Renal cortex interstitium (tissue), 11 donors: Measurements from ENCODE around the gene PTPRQ. TPM values are rescaled to one million over a fixed set of nuclear protein-coding genes. Genes with fewer than 3 reads are reported as not detected.
"Not testable (repeated sequence)": the region's sequence is repeated elsewhere in the genome, so short reads cannot be mapped to it uniquely, and the experiment has no call there.

ENCODE experiments used
- DNase-seq, 11 donors: peaks; one replicate each; pipeline ENCODE4 v3.0.0-alpha.2; 2013; ENCODE audit warnings: low read depth in 9 of 11, low spot score in 4 of 11; ENCODE audit errors: extremely low read depth in 1 of 11
- polyA plus RNA-seq, 3 donors: library from polyadenylated mRNA; unstranded; fragments of 120-200 nt; gene quantifications; one replicate each; pipeline ENCODE4 v1.2.1, GENCODE V29; 2013; ENCODE audit not compliant: insufficient read length in 3 of 3

The PTPRQ gene
- polyA plus RNA-seq, 3 donors = 18.8 to 28.0 (median 21.3) TPM

- no peak for DNase-seq
These were observed 12.5 kb downstream of the PTPRQ start for GRCh38 chr12:80456513-80456912.

DNA sequence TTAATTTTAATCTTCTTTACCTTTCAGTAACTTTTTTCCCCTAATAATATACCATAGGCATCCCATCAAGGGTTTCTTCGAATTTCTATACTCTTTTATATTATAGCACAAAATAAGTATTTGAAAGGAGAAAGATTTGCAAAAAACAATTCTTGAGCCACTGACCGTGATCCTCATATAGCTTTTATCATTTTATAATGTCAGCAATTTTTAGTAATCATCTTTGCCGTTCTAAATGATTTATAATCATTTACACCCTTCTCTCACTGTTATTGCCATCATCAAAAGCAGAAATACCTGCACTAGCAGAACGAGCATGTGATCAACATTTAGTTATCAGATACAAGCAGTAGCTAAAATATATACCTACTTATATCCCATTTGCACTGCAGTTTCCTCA is 16.9 kb downstream of the PTPRQ start:
- no peak for DNase-seq

DNA sequence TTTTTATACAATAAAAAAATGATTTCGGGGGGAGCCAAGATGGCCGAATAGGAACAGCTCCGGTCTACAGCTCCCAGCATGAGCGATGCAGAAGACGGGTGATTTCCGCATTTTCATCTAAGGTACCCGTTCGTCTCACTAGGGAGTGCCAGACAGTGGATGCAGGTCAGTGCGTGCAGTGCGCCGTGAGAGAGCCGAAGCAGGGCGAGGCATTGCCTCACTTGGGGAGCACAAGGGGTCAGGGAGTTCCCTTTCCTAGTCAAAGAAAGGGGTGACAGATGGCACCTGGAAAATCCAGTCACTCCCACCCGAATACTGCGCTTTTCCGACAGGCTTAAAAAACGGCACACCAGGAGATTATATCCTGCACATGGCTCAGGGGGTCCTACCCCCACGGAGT is 17.8 kb downstream of the PTPRQ start:
- not testable (repeated sequence) for DNase-seq

GRCh38 chr12:80469681-80470080 is 25.6 kb downstream of the PTPRQ start:
- DNase-seq = no peak

GRCh38 chr12:80470403-80470802 is 26.4 kb downstream of the PTPRQ start:
- DNase-seq = no peak

DNA sequence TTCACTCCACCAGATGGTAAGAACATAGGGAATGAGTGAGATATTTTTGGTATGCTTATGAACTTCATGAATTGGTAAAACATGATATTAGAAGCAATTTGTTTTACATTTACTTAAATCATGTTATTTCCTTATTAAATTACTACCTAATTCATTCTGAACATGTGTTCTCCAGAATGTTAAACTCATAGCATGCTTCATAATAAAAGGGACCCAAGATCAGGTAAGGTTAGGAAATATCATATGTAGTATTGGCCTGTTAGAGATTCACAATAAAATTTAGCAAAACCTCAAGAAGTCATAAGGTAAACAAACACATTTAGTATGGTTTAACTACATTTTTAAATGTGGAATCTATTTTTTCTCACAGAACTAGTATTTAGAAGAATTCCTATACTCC is 28.2 kb downstream of the PTPRQ start:
- DNase-seq = no peak

GRCh38 chr12:80472911-80473500 is 29.0 kb downstream of the PTPRQ start:
- peak; percentile 9 to 38 (median 22) for DNase-seq

DNA sequence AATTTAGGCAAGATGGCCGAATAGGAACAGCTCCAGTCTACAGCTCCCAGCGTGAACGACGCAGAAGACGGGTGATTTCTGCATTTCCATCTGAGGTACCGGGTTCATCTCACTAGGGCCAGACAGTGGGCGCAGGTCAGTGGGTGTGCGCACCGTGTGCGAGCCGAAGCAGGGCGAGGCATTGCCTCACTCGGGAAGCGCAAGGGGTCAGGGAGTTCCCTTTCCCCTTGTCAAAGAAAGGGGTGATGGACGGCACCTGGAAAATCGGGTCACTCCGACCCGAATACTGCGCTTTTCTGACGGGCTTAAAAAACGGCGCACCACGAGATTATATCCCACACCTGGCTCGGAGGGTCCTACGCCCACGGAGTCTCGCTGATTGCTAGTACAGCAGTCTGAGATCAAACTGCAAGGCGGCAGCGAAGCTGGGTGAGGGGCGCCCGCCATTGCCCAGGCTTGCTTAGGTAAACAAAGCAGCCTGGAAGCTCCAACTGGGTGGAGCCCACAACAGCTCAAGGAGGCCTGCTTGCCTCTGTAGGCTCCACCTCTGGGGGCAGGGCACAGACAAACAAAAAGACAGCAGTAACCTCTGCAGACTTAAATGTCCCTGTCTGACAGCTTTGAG is 33.6 kb downstream of the PTPRQ start:
- DNase-seq = not testable (repeated sequence)

- DNase-seq = no peak
These were observed 40.7 kb downstream of the PTPRQ start for GRCh38 chr12:80484746-80485145.

- DNase-seq = no peak
These were observed 41.4 kb downstream of the PTPRQ start for GRCh38 chr12:80485222-80485987.

DNA sequence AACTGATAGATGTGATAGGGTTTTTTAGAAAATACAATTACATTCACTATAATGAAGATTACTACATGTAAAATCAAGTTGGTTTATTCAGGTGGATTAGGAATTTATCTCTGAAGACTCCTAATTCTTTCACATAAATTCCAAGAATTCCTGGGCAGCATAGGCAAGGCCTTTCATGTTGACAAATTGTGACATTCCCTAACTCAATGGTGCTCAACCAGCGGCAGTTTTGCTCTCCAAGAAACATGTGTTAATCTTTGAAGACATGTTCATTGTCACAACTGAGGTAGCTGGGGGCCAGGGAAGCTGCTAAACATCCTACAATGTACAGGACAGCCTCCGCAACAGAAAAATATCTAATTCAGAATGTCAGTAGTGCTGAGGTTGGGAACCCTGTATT is 46.3 kb downstream of the PTPRQ start:
- no peak for DNase-seq

DNA sequence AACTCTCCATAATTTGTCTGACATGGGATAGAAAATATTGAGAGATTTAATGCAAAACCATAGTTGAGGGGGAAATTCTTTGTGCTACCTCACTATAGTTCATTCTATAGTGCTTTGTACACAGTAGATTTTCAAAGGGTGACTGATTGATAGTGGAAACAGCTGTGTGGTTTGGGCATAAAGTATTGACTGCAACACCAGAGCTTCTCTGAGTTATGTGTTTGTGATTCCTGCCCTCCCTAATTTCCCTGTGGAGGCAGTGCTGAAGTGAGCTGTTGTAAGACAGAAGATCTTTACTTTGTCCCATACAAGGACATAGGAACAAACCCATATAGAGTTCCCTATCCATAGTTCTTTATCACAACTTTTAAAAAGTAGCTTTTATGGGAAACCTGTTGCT is 47.1 kb downstream of the PTPRQ start:
- DNase-seq = no peak

- DNase-seq = no peak
These were observed 49.4 kb downstream of the PTPRQ start for GRCh38 chr12:80493466-80493865.

DNA sequence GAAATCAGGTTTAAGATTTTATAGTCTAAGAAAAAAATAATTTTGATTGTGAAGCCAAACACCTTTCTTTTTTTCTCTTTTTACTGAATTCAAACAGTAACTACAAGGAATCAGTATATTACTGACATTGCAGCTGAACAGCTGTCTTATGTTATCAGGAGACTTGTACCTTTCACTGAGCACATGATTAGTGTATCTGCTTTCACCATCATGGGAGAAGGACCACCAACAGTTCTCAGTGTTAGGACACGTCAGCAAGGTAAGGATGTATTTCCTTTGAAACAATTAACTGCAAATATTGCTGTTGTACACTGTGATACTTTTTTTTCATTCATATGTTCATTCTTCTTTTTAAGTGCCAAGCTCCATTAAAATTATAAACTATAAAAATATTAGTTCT is 50.8 kb downstream of the PTPRQ start:
- DNase-seq = no peak

DNA sequence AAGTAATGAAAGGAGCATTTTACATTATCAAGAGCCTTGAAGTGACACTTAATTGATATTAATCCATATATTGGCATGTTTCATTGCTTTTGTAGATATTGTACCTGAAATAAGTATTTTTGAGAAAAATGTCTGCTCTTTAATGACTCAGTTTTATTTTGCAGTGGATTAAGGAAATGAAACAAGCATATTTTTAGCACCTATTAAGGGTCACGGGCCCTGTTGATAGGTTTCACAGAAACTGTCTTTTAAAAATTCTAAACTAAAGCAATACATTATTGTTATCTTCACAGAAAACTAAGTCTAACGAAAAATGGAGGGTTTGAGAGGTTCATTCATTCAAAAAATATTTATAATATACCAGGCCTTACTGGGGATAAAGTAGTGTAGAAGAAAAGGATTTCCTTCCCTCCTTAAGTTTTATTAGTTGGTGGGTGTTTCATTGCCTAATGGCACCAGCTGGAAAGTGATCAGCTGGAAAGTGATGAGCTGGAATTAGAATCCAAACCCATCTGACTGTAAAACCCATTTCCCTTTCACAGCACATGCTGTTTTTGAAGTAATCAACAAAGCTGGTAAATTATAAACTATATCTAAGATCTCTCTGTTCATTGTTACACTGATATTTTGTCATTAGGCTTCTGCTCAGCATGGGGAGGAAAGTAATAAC is 54.2 kb downstream of the PTPRQ start:
- DNase-seq = no peak

GRCh38 chr12:80504389-80505163 is 60.5 kb downstream of the PTPRQ start:
- DNase-seq = no peak

- peak in 7 of 11 donors; percentile 9 to 38 (median 23) for DNase-seq
These were observed 65.9 kb downstream of the PTPRQ start for GRCh38 chr12:80509781-80510556.

DNA sequence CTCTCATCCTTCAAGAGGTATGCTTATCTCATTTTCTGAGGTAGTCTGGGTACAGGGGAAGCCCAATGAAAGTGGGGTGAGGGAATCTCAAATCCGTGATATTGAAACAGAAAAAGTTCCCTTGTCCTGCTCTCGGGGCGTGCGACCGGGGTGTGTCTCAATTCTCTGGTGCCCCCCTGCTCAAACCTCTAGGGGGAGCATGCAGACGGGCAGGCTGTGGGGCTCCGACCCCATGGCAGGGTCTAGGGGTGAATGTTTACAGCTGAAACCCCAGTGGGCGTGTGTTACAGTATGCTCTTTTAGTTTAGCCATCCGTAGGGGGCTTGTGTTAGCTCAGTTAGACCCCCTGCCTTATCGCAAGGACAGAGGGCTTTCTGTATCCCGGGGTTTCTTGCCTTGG is 68.7 kb downstream of the PTPRQ start:
- no peak for DNase-seq
